OCI-LY3 (cell line): ENCODE results near the gene ATG7.

ENCODE experiments used
- CTCF ChIP-seq: fragments of 200-600, 300-600 bp; sonication (generic); IDR thresholded peaks from 2 replicates; pipeline ENCODE4 v1.5.1; 2014; ENCODE audit warnings: antibody characterized with exemption, low read length, low read depth
- EZH2phosphoT487 ChIP-seq: fragments of 200-600 bp; shearing (Covaris generic); IDR thresholded peaks from 2 replicates; pipeline ENCODE4 v1.6.1; 2018; ENCODE audit warnings: antibody characterized with exemption, mixed run types, low read depth

GRCh38 chr3:11224870-11225229 lies 47.3 kb upstream of the ATG7 start:
- TF ChIP-seq CTCF = no peak
- TF ChIP-seq EZH2phosphoT487 = no peak
